GM18870 (cell line): ENCODE data around the gene SLC37A3.
A peak's percentile ranks its signal among the peaks of the same experiment; 100 is the strongest.

Source experiments
- ATAC-seq: cut with Tn5 transposase; IDR thresholded peaks from one replicate; pipeline ENCODE4 v1.9.1; 2021; ENCODE audit warnings: moderate library complexity; ENCODE audit not compliant: unreplicated experiment

The SLC37A3 gene

DNA sequence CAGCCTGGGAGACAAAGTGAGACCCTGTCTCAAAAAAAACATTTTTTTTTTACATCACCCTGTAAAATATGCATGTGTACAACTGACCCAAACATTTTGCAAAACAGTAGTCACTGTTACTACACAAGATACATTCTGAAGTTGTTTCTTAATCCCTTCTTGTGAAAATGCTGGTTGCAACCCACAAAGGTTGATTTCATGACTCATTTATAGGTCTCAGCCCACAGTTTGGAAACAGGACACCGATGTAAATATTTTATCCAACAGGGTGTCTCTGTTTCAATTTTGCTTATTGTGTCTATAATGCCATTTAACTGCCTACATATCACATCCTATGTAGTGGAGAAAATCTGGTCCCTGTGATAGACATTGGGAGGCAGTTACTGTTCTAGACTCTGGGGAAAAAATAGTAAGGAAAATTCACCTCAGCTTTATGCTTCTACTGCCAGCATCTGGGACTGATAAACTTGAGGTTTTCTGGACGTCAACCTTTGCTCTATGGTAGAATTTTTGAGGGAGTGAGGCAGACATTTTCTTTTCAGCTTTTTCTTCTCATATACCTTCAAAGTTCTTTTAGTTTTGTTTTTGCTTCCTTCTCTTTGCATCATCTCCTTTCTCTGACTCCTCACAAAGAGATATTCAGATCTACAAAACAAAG is 4.0 kb upstream of the SLC37A3 start:
- no peak for ATAC-seq

DNA sequence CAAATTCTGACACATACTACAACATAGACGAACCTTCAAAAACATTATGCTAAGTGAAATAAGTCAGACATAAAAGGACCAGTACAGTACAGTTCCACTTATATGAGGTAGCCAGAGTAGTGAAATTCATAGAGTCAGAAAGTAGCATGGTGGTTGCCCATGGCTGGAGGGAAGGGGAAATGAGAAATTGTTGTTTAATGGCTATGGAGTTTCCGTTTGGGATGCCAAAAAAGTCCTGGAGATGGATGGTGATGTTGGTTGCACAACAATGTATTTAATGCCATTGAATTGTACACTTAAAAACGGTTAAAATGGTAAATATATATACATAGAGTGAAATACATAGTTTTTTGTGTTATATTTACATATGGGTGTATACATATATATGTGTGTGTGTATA is 2.1 kb upstream of the SLC37A3 start:
- no peak for ATAC-seq

DNA sequence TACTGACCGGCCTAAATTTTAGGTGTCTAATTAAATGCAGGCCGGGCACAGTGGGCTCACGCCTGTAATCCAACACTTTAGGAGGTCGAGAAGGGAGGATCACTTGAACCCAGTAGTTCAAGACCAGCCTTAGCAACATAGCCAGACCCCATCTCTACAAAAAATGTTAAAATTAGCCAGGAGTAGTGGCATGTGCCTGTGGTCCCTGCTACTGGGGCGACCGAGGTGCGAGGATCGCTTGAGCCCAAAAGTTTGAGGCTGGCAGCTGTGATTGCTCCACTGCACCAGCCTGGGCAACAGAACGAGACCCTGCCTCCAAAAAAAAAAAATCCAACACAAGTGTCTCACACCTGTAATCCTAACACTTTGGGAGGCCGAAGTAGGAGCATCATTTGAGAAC is 491 bp upstream of the SLC37A3 start:
- ATAC-seq = no peak

DNA sequence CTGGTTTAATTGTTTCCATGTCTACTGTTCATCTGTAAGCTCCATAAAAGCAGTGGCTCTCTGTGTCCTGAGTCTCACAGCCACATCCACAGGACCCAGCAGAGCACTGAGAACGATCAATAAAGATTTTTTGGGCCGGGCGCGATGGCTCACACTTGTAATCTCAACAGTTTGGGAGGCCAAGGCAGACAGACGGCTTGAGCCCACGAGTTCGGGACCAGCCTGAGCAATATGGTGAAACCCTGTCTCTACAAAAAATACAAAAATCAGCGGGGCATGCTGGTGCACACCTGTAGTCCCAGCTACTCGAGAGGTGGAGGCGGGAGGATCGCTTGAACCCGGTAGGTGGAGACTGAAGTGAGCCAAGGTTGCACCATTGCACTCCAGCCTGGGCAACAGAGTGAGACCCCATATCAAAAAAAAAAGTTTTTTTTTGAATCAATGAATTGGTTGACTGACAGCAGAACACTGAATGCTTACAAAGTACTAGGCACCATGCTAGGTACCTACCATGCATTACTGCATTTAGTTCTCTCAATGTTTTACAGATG is 4.5 kb downstream of the SLC37A3 start:
- ATAC-seq = no peak

DNA sequence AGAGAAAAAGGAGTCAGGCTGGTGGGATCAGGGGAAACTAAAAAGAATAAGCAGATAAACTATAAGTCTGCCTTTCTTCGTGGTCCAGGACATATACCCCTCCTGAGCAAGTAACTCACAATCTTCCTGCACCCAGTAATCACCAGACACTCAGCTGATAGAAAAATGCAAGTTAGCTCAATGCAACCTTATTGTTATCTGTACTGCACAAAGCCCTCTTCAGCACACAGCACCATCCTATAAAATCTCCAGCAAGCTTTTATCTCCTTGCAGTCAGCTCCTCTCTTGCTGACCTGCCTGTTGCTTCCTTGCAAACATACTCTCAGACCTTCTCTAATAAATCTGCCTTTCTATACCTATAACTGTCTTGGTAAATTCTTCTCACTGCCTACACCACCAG is 6.7 kb downstream of the SLC37A3 start:
- no peak for ATAC-seq

DNA sequence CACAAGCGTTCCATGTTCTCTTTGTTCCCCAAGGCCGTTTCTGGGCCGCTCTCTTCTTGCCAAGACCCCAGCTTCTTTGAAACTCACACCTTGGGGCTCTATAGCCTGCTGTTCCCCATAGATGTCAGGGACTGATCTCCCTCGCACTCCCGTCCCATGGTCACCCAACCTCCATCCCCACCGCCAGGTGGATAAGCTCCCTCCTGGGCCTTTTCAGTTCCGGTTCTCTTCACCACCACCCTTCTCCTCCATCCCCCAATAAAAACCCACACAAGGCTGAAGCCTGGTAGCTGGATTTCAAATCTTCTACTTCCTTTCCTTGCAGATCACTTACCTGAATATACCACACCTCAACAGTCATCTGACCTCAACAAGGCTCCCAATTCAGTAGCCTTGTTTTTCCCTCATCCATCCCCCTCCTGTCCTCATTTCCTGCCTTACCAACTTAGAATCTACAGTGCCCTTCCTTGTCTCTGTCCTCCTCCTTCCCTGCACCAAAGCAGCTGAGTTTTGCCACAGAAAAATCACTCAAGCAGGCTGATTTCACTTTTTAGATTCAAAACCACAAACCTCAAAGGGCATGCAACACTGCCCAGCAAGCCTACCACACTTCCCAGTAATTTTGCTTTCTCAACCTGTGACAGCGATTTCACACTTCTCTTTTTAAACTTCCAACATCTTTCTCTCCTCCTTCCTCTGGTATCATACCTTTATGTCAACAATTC is 7.7 kb downstream of the SLC37A3 start:
- ATAC-seq = peak; percentile 86

DNA sequence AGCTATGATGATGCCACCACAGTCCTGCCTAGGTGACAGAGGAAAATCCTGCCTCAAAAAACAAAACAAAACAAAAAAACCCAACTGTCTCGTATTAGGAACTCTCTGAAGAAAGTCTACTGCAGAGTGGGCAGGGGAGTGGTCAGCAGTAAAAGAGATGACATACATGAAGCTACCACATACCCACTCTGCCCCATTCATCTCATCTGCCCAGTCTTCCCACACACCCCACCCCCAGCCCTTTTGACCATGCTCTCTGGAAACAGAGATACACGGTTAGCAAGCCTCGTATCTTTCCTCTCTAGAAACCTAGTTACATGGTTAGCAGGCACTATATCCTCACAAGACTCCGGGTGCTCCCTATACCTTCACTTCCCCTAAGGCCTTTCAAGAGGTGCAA is 8.3 kb downstream of the SLC37A3 start:
- no peak for ATAC-seq

DNA sequence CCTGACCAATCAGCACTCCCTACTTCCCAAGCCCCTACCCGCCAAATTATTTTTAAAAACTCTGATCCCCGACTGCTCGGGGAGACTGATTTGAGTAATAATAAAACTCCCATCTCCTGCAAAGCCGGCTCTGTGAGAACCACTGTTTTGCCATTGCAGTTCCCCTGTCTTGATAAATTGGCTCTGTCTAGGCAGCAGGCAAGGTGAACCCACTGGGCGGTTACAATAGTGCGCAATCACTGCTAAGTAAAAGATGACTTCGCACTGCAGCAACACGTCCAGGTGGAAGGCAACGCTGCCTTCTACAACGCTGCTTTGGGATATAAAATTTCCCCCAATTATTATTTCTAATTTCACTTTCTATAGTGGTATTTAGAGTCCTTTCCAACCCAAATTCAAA is 8.9 kb downstream of the SLC37A3 start:
- no peak for ATAC-seq

DNA sequence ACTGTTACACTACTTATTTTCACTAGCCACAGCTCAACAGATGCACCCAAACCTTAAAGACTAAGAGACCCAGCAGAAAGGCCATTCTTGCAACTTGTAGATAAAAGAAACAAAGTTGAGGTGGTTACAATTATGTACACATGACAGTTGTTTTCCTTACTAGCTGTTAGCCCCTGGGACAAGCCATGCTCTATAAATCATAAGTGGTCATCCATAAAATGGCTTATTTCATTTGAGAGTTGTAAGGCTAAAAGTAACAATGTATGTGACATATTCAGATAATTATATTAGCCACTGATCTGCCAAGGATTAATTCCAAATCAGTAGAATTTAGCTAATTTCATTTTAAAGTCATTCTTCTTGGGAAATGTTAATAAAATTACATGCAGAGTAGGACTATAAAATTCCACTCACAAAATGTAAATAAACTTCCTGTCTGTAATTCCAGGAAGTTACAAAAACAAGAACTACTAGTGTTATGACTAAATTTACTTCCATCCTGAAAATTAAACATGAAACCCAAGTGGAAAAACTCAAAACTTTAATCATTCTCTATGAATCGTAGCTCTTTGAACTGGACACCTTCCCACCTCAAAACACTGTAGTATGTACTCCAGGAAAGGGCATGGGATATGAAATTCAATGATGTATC is 13.3 kb downstream of the SLC37A3 start:
- ATAC-seq = no peak

DNA sequence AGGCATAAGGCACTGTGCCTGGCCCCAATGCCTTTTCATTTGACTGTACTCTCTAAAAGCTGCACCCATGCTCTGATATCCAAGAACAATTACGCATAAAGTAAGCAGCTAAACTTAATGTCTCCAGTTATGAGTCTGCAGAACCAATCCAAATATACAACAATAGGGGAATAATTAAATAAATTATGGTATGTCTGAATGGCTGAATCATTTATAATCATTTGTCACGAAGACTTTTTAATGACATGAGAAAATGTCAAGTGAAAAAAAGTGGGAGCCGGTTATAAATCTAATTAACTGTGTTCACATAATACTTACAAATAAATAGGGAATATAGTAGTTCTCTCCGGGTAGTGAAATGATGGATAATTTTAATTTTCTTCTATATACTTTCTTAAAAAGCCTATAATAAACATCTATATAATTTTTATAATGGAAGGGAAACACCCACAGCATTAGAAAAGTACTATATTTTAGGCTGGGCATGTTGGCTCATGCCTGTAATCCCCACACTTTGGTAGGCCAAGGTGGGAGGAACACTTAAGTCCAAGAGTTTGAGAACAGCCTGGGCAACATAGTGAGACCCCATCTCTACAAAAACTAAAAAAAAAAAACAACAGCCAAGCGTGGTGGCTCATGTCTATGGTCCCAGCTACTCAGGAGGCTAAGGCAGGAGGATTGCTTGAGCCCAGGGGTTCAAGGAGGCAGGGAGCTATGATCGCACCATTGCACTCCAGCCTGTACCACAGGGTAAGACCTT is 14.2 kb downstream of the SLC37A3 start:
- no peak for ATAC-seq

DNA sequence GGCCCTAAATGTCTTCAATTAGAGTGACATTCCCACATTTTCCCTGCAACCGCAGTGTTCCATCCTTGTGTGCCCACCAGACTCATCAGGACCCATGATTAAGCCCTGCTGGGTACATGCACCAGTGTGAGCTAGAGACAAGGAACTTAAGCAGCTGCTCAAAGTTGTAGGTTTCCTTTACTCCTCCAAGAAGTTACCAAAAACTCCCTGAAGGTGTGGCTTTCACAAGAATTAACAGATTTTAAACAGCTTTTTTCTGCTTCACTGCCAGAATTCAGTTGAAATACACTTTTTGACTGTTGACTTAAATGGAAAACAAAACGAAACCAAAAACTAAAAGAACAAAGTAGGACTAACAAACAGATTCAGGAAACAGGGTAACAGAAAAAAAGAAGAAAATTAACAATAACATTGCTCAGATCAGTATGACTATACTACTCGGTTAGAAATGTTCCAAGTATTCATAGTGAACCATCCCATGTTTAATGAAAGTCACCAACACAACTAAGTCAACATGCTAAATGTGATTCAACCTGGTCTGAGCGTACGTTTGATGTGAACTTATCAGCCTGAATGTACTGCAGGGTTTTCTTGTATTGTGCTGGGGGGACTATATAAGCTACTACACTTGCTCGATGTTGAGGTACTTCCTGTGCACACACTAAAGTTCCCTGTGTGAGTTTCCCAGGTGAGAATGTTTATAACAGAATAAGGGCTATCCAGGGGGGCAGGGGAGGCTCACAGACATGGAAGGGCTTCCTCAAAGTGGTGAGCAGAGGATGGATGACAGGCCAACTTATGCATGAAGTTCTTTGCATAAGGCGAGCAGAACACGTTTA is 22.2 kb downstream of the SLC37A3 start:
- ATAC-seq = no peak

DNA sequence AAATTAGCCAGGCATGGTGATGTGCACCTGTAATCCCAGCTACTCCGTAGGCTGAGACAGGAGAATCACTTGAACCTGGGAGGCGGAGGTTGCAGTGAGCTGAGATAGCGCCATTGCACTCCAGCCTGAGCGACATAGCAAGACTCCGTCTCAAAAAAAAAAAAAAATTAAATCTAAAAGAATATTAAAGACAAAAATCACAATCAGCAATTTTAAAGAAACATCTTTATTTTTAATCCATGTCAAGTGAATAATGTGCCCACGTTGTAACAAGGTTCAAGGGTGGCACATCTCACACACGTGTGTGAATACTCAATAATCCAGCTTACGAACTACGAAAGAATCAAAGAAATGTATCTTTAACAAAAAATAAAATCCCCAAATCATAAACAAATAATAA is 23.0 kb downstream of the SLC37A3 start:
- ATAC-seq = no peak

DNA sequence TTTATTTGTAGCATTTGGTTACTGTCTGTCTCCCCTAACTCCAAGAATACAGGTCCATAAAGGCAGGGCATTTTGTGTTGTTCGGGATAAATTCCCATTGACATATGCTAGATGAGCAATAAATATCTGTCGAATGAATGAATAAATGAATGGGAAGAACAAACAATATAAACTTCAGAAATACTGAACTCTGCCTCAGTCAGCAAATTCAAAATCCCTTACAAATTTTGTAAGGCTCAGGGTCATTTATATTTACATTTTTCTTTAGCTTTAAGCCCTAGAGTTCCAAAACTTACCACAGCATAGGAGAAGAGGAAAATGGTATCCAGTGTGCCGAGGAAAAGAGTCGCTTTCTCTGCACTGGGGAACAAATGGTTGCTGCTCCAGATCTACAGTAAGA is 29.0 kb downstream of the SLC37A3 start:
- ATAC-seq = no peak

DNA sequence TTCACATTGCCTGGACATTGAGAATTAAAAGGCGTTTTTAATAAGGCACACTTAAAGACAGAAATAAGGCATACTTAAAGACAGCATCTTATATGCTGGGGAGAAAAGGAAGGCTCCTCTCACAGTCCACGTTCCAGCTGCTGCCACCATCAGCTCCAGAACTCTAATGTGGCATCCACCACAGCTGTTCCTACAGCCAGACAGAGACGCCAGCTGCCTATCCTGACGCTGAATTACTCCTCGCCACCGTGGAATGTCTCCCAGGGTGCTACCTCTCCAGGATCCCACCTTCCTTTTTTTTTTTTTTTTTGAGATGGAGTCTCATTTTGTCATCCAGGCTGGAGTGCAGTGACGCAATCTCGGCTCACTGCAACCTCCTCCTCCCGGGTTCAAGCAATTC is 30.8 kb downstream of the SLC37A3 start:
- no peak for ATAC-seq

DNA sequence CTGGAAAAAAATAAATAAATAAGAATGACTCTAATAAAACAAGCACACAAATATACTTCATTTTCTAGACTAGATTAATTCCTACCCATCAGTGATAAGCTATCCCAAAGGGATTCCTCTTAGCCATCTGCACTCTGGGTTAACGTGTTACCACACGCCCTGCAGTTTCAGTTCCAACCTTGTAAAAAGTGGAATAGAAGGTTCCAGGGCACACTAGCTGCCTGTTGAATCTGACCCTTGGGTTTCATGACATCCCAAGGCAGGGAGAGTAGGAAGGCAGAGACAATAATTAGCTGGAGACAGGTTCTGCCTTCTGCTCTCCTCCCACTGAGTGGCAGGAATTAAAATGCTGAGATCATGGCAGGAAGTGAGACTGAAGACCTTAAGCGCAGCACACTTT is 33.5 kb downstream of the SLC37A3 start:
- ATAC-seq = no peak

DNA sequence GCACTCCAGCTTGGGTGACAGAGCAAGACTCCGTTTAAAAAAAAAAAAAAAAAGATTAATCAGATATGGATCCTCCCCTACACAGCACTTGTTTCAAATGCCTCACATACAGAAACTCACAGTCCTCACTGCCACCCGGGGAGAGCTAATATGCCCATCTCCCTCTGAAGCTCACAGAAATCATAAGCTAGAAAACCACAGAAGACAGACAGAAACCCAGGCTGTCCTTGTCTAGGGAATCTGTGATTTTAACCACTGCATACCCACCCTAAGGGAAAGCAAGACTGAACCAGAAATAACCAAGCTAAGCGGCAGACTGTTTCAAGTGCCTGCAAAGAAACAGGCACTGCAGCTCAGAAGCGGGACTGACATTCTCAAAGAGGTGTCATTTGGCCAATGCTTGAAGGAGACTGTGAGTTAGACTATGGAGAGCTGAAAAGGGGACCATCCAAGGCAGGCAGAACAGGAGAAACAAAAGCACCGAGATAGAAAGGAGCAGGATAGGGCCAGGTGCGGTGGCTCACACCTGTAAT is 37.6 kb downstream of the SLC37A3 start:
- ATAC-seq = no peak

DNA sequence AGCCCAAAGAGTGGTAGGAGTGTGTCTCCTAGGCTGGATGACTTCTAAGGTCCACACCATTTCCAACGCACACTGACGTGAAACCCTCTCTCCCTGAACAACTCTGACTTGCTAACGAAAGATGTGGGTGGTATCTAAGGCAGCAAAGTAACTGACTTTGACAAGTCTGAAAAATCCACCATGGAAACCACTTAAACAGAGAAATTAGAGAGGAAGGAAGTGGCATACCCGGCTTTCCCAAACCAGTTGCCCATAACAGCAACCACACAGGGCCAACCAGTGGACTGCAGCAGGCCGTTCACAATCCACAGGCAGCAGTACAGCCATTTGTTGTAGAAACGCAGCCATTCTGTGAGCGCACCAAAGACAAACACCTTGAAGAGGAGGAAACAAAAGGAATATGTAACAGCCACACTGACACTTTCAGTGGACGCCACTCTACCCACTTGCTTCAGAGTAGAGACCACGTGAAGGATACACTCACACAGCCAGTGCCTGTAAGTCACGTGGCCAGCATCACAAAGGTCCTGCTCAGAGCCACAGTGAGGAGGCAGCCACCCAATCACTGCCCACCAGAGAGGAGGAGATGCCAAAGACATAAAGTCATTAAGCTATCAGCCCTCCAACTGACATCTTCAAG is 39.8 kb downstream of the SLC37A3 start:
- no peak for ATAC-seq

DNA sequence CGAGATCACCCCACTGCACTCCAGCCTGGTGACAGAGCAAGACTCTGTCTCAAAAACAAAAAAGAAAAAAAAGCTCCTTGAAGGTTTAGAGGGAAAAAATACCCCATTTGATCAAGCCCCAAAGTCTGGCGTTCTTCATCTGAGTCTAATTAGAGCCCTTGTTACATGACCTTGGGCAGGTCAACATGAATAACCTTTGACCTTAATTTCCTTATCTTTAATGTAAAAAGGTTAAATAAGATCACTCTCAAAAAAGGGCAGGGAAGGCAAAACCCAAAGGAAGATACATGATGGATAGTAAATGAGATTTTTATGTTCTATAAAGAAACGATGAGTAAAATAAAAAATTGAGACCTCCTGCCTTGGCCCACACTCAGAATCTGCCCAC is 40.3 kb downstream of the SLC37A3 start:
- no peak for ATAC-seq

DNA sequence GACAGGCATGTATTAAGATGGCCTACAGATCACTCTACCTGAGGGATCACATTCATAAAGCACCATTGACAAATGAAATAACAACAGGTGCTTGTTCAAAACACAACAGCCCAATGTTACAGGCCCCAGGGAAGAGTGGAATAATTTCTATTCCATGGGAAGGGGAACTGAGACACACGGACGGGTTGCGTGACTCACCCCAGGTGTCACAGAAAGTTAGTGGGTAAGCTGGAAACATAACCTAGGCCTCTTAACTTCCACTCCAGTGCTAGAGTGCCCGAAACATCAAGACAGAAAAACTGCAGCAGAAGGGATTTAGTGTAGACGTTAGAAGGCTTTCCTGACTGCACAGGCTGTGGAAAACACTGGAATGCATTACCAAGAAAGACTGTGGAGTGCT is 48.3 kb downstream of the SLC37A3 start:
- no peak for ATAC-seq
